ENCODE results near the gene STEAP3.

Gene STEAP3

GRCh38 chr2:119190321-119191111 is 33.1 kb upstream of the STEAP3 start:
- DNase-seq (ENCODE audit: low read depth): no peak
- no peak overlapping the region for H3K4me3 ChIP-seq (ENCODE audit: control insufficient read depth, low read depth, low read length)
- no peak for TF ChIP-seq CTCF (conservative IDR thresholded peaks at IDR 0.05; ENCODE audit: control insufficient read depth, insufficient read depth, low read depth, low read length)

GRCh38 chr2:119192893-119193292 is 30.7 kb upstream of the STEAP3 start:
- no peak for TF ChIP-seq CTCF (conservative IDR thresholded peaks at IDR 0.05; ENCODE audit: control insufficient read depth, insufficient read depth, low read depth, low read length)
- DNase-seq (ENCODE audit: low read depth): no peak

GRCh38 chr2:119195001-119195400 is 28.6 kb upstream of the STEAP3 start:
- no peak for TF ChIP-seq CTCF (conservative IDR thresholded peaks at IDR 0.05; ENCODE audit: control insufficient read depth, insufficient read depth, low read depth, low read length)
- no peak for DNase-seq (ENCODE audit: low read depth)
- no peak overlapping the region for H3K4me3 ChIP-seq (ENCODE audit: control insufficient read depth, low read depth, low read length)

More at GRCh38 chr2:119192893-119193292, 30.7 kb upstream of the STEAP3 start:
- H3K4me3 ChIP-seq (ENCODE audit: control insufficient read depth, low read depth, low read length): no peak overlapping the region

- no peak overlapping the region for H3K4me3 ChIP-seq (ENCODE audit: control insufficient read depth, low read depth, low read length)
- no peak for DNase-seq (ENCODE audit: low read depth)
- TF ChIP-seq CTCF (conservative IDR thresholded peaks at IDR 0.05; ENCODE audit: control insufficient read depth, insufficient read depth, low read depth, low read length): no peak
These were observed 27.7 kb upstream of the STEAP3 start for GRCh38 chr2:119195887-119196286.

- TF ChIP-seq CTCF (conservative IDR thresholded peaks at IDR 0.05; ENCODE audit: control insufficient read depth, insufficient read depth, low read depth, low read length): no peak
- H3K4me3 ChIP-seq (ENCODE audit: control insufficient read depth, low read depth, low read length): no peak overlapping the region
- DNase-seq (ENCODE audit: low read depth): peak; percentile 42
These were observed 27.1 kb upstream of the STEAP3 start for GRCh38 chr2:119196301-119197125.

- no peak overlapping the region for H3K4me3 ChIP-seq (ENCODE audit: control insufficient read depth, low read depth, low read length)
- no peak for TF ChIP-seq CTCF (conservative IDR thresholded peaks at IDR 0.05; ENCODE audit: control insufficient read depth, insufficient read depth, low read depth, low read length)
- no peak for DNase-seq (ENCODE audit: low read depth)
These were observed 26.6 kb upstream of the STEAP3 start for GRCh38 chr2:119197126-119197405.
